ENCODE results near the gene ZMIZ1. TPM values are rescaled to one million over a fixed set of nuclear protein-coding genes. Genes with fewer than 3 reads are reported as not detected.
"Not testable (repeated sequence)": the region's sequence is repeated elsewhere in the genome, so short reads cannot be mapped to it uniquely, and the experiment has no call there.

Gene ZMIZ1
- total and polyA plus RNA-seq, 7 experiments from 2014 or later, result 1.8 to 57.2 (median 14.2) TPM

DNA sequence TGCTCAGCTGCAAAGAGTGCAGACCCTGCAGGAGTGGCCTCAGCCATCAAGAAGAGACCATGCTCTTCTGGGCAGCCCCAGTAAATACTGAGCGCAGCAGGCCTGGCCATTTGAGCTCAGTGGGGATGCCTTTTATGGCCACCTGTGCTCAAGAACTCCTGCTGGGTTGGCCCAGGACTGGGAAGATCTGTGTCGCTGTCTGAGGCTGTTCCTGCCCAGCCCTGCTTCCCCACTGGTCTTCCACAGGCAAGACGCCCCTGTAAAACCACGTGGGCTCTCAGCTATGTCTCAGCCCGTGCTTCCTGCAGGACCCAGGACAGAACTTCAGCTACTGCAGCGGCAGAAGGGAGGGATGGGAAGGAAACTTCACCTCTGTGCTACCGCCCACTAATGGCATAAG is 268.0 kb downstream of the ZMIZ1 start:
- no peaks in the 10 kb centered on the region for H3K27me3 ChIP-seq (ENCODE audit: control insufficient read depth in 2 of 2, insufficient read depth in 2 of 2, low read length in 2 of 2)
- H3K27ac ChIP-seq (ENCODE audit: low read depth, low read length), result no peak overlapping the region
- no peak overlapping the region for H3K27ac Mint-ChIP-seq
- ChIA-PET CTCF (interaction anchor here (1.1 to 1.4 kb wide), 2 partner anchors 14 to 20 kb away, joined by 3 to 7 read pairs; no protein-coding TSS in a partner anchor), POLR2A (interaction anchor here (1.7 kb wide), 1 partner anchor 9 kb away, joined by 7 read pairs; no protein-coding TSS in a partner anchor)
- no peaks in the 10 kb centered on the region for H3K27me3 Mint-ChIP-seq
- H3K4me3 Mint-ChIP-seq, result no peak overlapping the region
- peaks cover 0 to 11% (median 0%) of the 10 kb centered on the region in 11 donors for H3K9me3 Mint-ChIP-seq
- no peak for DNase-seq
- no peaks in the 10 kb centered on the region for H3K36me3 ChIP-seq (ENCODE audit: control insufficient read depth in 2 of 3, insufficient read depth in 3 of 3, low read length in 3 of 3)
- peaks cover 0 to 29% (median 11%) of the 10 kb centered on the region in 7 donors for H3K4me1 Mint-ChIP-seq
- peaks cover 0 to 20% (median 0%) of the 10 kb centered on the region in 5 donors for H3K36me3 Mint-ChIP-seq
- no peak overlapping the region for H3K4me3 ChIP-seq (ENCODE audit: low read length)
- peaks cover 3 to 4% of the 10 kb centered on the region in 2 donors for H3K4me1 ChIP-seq (ENCODE audit: control insufficient read depth in 2 of 2, insufficient read depth in 2 of 2, low read length in 2 of 2)
- no peaks in the 10 kb centered on the region for H3K9me3 ChIP-seq (ENCODE audit: control insufficient read depth in 2 of 3, low read length in 3 of 3)
- intact Hi-C loops (cut with micrococcal nuclease), result no loop called here
- no peak for ATAC-seq

DNA sequence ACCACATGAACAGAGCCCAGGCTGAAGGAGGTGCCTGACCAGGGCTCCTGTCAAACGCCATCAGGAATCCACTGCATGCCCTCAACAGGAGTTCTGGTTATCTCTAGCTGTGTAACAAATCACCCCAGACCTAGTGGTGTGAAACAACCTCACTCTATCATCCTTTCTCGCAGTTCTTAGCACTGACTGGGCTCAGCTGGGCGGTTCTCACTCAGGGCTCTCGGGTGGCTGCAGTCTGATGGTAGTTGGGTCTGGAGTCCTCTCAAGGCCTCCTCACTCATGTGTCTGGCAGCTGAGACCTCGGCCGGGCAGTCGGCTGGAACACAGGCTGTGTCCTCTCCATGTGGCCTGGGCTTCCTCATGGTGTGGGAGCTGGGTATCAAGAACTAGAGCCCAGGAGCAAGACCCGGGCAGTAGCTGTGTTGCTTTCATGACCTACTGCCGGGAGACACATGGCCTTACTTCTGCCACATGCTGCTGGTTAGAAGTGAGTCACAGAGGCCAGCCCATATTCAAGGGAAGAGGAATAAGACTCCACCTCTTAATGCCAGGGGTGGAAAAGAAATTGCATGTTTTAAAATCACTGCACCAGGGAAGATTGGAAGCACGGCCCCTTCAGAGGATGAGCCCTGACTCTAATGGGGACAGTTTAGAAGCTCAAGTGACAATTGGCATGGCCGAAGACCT is 269.2 kb downstream of the ZMIZ1 start:
- CTCF ChIA-PET; H3K4me3 ChIP-seq (ENCODE audit: low read length); H3K27me3 Mint-ChIP-seq; H3K4me1 ChIP-seq (ENCODE audit: control insufficient read depth in 2 of 2, insufficient read depth in 2 of 2, low read length in 2 of 2); H3K27ac ChIP-seq (ENCODE audit: low read depth, low read length); H3K4me3 Mint-ChIP-seq; H3K27ac Mint-ChIP-seq; DNase-seq; intact Hi-C loops (cut with micrococcal nuclease); H3K36me3 ChIP-seq (ENCODE audit: control insufficient read depth in 2 of 3, insufficient read depth in 3 of 3, low read length in 3 of 3); H3K27me3 ChIP-seq (ENCODE audit: control insufficient read depth in 2 of 2, insufficient read depth in 2 of 2, low read length in 2 of 2); H3K9me3 Mint-ChIP-seq; H3K9me3 ChIP-seq (ENCODE audit: control insufficient read depth in 2 of 3, low read length in 3 of 3): not testable (repeated sequence)
- Mint-ChIP-seq H3K36me3 (peaks cover 0 to 17% (median 0%) of the 10 kb centered on the region in 5 donors), H3K4me1 (peaks cover 0 to 29% (median 5%) of the 10 kb centered on the region in 7 donors)
- ATAC-seq, result peak; percentile 55
- POLR2A ChIA-PET, result interaction anchor here (1.5 kb wide), 1 partner anchor 9 kb away, joined by 6 read pairs; the partner anchor contains the start of gene PPIF

DNA sequence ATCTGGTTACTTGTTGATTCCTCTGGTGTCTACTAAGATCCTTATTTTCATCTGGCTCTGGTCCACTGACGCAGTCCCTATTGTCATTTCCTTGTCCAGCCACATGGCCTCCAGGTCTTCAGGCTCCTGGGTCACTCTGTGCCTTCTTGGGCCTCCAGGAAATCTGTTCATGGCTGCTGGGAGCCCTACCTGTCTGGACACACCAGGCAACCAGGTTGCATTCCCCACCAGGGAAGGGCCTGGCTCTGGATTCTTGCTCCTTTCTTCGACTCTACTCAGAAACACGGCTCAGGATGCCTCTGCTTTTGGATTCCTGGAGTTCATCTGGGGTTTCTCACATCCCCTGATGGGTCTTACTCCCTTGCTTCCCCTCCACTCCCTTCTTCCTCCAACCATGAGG is 270.5 kb downstream of the ZMIZ1 start:
- peaks cover 0 to 4% (median 0%) of the 10 kb centered on the region in 11 donors for H3K9me3 Mint-ChIP-seq
- H3K27me3 ChIP-seq (ENCODE audit: control insufficient read depth in 2 of 2, insufficient read depth in 2 of 2, low read length in 2 of 2), result no peaks in the 10 kb centered on the region
- peaks cover 0 to 13% (median 0%) of the 10 kb centered on the region in 5 donors for H3K36me3 Mint-ChIP-seq
- peaks cover 0 to 30% (median 3%) of the 10 kb centered on the region in 7 donors for H3K4me1 Mint-ChIP-seq
- intact Hi-C loops (cut with micrococcal nuclease), result no loop called here
- H3K9me3 ChIP-seq (ENCODE audit: control insufficient read depth in 2 of 3, low read length in 3 of 3), result no peaks in the 10 kb centered on the region
- peaks cover 0 to 4% of the 10 kb centered on the region in 2 donors for H3K4me1 ChIP-seq (ENCODE audit: control insufficient read depth in 2 of 2, insufficient read depth in 2 of 2, low read length in 2 of 2)
- H3K4me3 Mint-ChIP-seq, result no peak overlapping the region
- H3K36me3 ChIP-seq (ENCODE audit: control insufficient read depth in 2 of 3, insufficient read depth in 3 of 3, low read length in 3 of 3), result no peaks in the 10 kb centered on the region
- ATAC-seq (no peak), DNase-seq (no peak)
- POLR2A ChIA-PET, result no interaction called here
- H3K27me3 Mint-ChIP-seq, result no peaks in the 10 kb centered on the region
- no peak overlapping the region for H3K4me3 ChIP-seq (ENCODE audit: low read length)
- H3K27ac ChIP-seq (ENCODE audit: low read depth, low read length), result no peak overlapping the region
- CTCF ChIA-PET, result no interaction called here
- peak overlapping the region in 1 of 9 donors; percentile 80 for H3K27ac Mint-ChIP-seq

DNA sequence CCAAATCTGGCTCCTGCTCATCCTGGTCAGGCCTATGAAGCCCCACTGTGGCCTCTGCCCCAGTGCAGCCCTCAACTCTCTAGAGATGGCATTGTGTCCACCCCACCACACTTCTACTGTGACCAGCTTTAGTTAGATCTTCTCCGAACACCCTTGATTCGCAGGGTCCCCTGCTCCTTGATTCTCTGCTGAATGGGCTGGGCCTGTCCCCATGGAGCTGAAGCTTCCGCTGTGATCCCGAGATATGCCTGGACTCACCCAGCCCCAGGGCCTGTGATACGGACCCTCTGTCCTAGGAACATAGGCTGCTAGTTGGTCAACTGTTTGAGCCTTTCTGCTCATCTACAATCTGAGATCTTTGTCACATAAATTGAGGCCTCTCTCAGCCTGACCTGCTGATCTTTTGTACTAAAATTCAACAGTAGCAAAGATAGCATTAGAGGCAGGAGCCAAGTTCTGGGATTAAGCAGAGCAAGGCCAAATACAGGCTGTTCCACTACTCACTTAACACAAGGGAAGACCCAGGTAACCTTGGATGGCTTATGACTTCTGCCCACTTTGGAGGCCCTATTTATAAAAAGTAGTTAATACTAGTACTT is 272.0 kb downstream of the ZMIZ1 start:
- peaks cover 0 to 3% (median 0%) of the 10 kb centered on the region in 11 donors for H3K9me3 Mint-ChIP-seq
- CTCF ChIA-PET, result interaction anchor here (1.0 kb wide), 1 partner anchor 47 kb away, joined by 4 read pairs; no protein-coding TSS in a partner anchor

DNA sequence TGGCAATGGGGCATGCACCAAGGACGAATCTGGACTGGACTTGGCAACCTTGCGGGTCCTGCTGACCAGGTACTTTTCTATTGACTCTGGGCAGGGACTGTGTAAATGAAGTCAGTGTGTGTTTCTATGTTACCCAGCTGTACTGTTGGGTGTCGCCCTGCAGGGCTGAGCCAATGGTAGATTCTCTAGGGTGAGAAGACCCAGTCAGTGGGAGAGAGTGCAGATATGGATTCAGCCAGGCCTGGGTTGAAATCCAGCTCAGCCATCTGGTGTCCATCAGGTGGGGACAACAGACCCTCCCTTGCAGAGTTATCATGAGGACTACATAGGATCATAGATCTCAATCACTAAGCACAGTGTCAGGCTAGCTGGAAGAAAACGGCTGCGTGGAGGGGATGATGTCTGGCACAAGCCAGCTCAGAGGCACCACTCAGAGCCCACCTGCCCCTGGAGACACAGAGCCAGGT is 273.6 kb downstream of the ZMIZ1 start:
- no peak overlapping the region for H3K4me3 ChIP-seq (ENCODE audit: low read length)
- H3K36me3 ChIP-seq (ENCODE audit: control insufficient read depth in 2 of 3, insufficient read depth in 3 of 3, low read length in 3 of 3), result no peaks in the 10 kb centered on the region
- ATAC-seq, result no peak
- peaks cover 0 to 4% (median 0%) of the 10 kb centered on the region in 5 donors for H3K36me3 Mint-ChIP-seq
- peaks cover 0 to 29% (median 3%) of the 10 kb centered on the region in 7 donors for H3K4me1 Mint-ChIP-seq
- H3K4me3 Mint-ChIP-seq, result no peak overlapping the region
- no peaks in the 10 kb centered on the region for H3K27me3 ChIP-seq (ENCODE audit: control insufficient read depth in 2 of 2, insufficient read depth in 2 of 2, low read length in 2 of 2)
- no peak overlapping the region for H3K27ac ChIP-seq (ENCODE audit: low read depth, low read length)
- intact Hi-C loops (cut with micrococcal nuclease), result loop anchor here in 1 of 2 donors (10.0 kb wide), 1 partner anchor 862 kb away; the partner anchor contains the start of gene ANXA11
- H3K4me1 ChIP-seq (ENCODE audit: control insufficient read depth in 2 of 2, insufficient read depth in 2 of 2, low read length in 2 of 2), result peaks cover 4 to 6% of the 10 kb centered on the region in 2 donors
- peak in 1 of 9 donors; percentile 11 for DNase-seq
- H3K9me3 Mint-ChIP-seq, result peaks cover 0 to 3% (median 0%) of the 10 kb centered on the region in 11 donors
- H3K9me3 ChIP-seq (ENCODE audit: control insufficient read depth in 2 of 3, low read length in 3 of 3), result no peaks in the 10 kb centered on the region
- CTCF ChIA-PET, result interaction anchor here (1.4 kb wide), 1 partner anchor 19 kb away, joined by 3 read pairs; no protein-coding TSS in a partner anchor
- peak overlapping the region in 2 of 9 donors; percentile 2 to 48 for H3K27ac Mint-ChIP-seq
- H3K27me3 Mint-ChIP-seq, result no peaks in the 10 kb centered on the region
- POLR2A ChIA-PET, result no interaction called here

More for the DNA sequence above, 272.0 kb downstream of the ZMIZ1 start:
- Histone ChIP-seq H3K9me3 (ENCODE audit: control insufficient read depth in 2 of 3, low read length in 3 of 3) (no peaks in the 10 kb centered on the region), H3K27me3 (ENCODE audit: control insufficient read depth in 2 of 2, insufficient read depth in 2 of 2, low read length in 2 of 2) (no peaks in the 10 kb centered on the region), H3K4me1 (ENCODE audit: control insufficient read depth in 2 of 2, insufficient read depth in 2 of 2, low read length in 2 of 2) (peaks cover 0 to 4% of the 10 kb centered on the region in 2 donors), H3K36me3 (ENCODE audit: control insufficient read depth in 2 of 3, insufficient read depth in 3 of 3, low read length in 3 of 3) (no peaks in the 10 kb centered on the region), H3K27ac (ENCODE audit: low read depth, low read length) (no peak overlapping the region), H3K4me3 (ENCODE audit: low read length) (no peak overlapping the region)
- peak overlapping the region in 1 of 9 donors; percentile 15 for H3K27ac Mint-ChIP-seq
- ATAC-seq (no peak), DNase-seq (peak in 1 of 9 donors; percentile 21)
- POLR2A ChIA-PET, result interaction anchor here (0.9 to 1.2 kb wide), 2 partner anchors 10 to 18 kb away, joined by 3 to 4 read pairs; no protein-coding TSS in a partner anchor
- no peaks in the 10 kb centered on the region for H3K27me3 Mint-ChIP-seq
- intact Hi-C loops (cut with micrococcal nuclease), result loop anchor here in 1 of 2 donors (10.0 kb wide), 1 partner anchor 864 kb away; the partner anchor contains the start of gene ANXA11
- H3K4me3 Mint-ChIP-seq, result no peak overlapping the region
- peaks cover 0 to 10% (median 0%) of the 10 kb centered on the region in 5 donors for H3K36me3 Mint-ChIP-seq
- peaks cover 0 to 29% (median 3%) of the 10 kb centered on the region in 7 donors for H3K4me1 Mint-ChIP-seq

DNA sequence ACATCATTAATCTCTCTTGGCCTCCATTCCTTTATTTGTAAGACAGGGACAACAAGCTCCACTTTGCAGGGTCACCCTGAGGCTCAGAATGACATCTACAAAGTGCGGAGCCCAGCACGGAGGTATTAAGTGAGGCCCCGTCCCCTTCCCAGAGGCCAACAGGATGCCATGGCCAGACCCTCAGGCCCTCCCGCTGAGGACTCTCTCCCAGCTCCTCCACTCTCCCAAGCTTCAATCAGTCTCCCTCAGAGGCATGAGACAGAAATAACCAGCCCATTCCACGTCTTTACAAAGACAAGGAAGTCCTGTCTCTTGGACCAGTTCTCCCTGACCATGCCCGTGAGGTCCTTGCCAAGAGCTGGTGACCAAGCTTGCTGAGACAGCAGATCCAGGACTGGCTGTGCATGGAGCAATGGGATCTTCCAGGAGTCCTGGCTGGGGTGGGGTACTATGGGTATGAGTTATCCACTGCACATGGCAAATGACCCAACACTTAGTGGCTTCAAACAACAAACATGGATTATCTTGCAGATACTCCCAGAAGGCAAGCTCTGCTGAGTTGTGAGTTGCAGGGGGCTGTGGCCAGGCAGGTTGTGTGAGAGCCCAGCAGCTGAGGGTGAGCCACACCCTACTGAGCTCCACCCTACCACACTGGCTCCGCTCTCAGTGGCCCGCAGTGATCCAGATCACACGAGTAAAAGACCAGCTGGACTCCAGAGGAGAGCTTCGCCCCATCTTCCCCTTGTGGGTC is 274.2 kb downstream of the ZMIZ1 start:
- Mint-ChIP-seq H3K4me1 (peaks cover 0 to 29% (median 3%) of the 10 kb centered on the region in 7 donors), H3K4me3 (no peak overlapping the region), H3K9me3 (peaks cover 0 to 3% (median 0%) of the 10 kb centered on the region in 11 donors), H3K27ac (peak overlapping the region in 2 of 9 donors; percentile 14 to 38), H3K27me3 (no peaks in the 10 kb centered on the region), H3K36me3 (peaks cover 0 to 4% (median 0%) of the 10 kb centered on the region in 5 donors)
- H3K27me3 ChIP-seq (ENCODE audit: control insufficient read depth in 2 of 2, insufficient read depth in 2 of 2, low read length in 2 of 2), result no peaks in the 10 kb centered on the region
- ChIA-PET CTCF (interaction anchor here (1.4 kb wide), 1 partner anchor 20 kb away, joined by 3 read pairs; no protein-coding TSS in a partner anchor), POLR2A (interaction anchor here (2.2 kb wide), 1 partner anchor 20 kb away, joined by 13 read pairs; no protein-coding TSS in a partner anchor)
- H3K4me3 ChIP-seq (ENCODE audit: low read length), result no peak overlapping the region
- ATAC-seq (no peak), DNase-seq (peak in 1 of 9 donors; percentile 15)
- H3K27ac ChIP-seq (ENCODE audit: low read depth, low read length), result no peak overlapping the region
- no peaks in the 10 kb centered on the region for H3K36me3 ChIP-seq (ENCODE audit: control insufficient read depth in 2 of 3, insufficient read depth in 3 of 3, low read length in 3 of 3)
- peaks cover 4 to 8% of the 10 kb centered on the region in 2 donors for H3K4me1 ChIP-seq (ENCODE audit: control insufficient read depth in 2 of 2, insufficient read depth in 2 of 2, low read length in 2 of 2)
- intact Hi-C loops (cut with micrococcal nuclease), result loop anchor here in 1 of 2 donors (10.0 kb wide), 1 partner anchor 862 kb away; the partner anchor contains the start of gene ANXA11
- no peaks in the 10 kb centered on the region for H3K9me3 ChIP-seq (ENCODE audit: control insufficient read depth in 2 of 3, low read length in 3 of 3)
